ENCODE measurements around the gene ABCC1.
A peak's percentile ranks its signal among the peaks of the same experiment; 100 is the strongest.

Gene ABCC1

GRCh38 chr16:15947983-15948509 lies 1.4 kb upstream of the ABCC1 start:
- no peak for TF ChIP-seq CTCF (IDR thresholded peaks at IDR 0.05; ENCODE audit: low read depth, low read length)
- H3K4me3 ChIP-seq (ENCODE audit: low read depth, low read length), result no peak overlapping the region

- TF ChIP-seq CTCF (IDR thresholded peaks at IDR 0.05; ENCODE audit: low read depth, low read length), result no peak
These were observed 745 bp upstream of the ABCC1 start for GRCh38 chr16:15948532-15949209.

GRCh38 chr16:15950161-15950854 lies 892 bp downstream of the ABCC1 start:
- H3K4me3 ChIP-seq (ENCODE audit: low read depth, low read length), result peak overlapping the region; percentile 96
- no peak for TF ChIP-seq CTCF (IDR thresholded peaks at IDR 0.05; ENCODE audit: low read depth, low read length)

More at GRCh38 chr16:15948532-15949209, 745 bp upstream of the ABCC1 start:
- peak overlapping the region; percentile 62 for H3K4me3 ChIP-seq (ENCODE audit: low read depth, low read length)

GRCh38 chr16:15950869-15951268 lies 1.5 kb downstream of the ABCC1 start:
- H3K4me3 ChIP-seq (ENCODE audit: low read depth, low read length), result peak overlapping the region; percentile 96
- TF ChIP-seq CTCF (IDR thresholded peaks at IDR 0.05; ENCODE audit: low read depth, low read length), result no peak

GRCh38 chr16:15951852-15952251 lies 2.4 kb downstream of the ABCC1 start:
- TF ChIP-seq CTCF (IDR thresholded peaks at IDR 0.05; ENCODE audit: low read depth, low read length), result no peak
- H3K4me3 ChIP-seq (ENCODE audit: low read depth, low read length), result peak overlapping the region; percentile 96

- peak overlapping the region; percentile 96 for H3K4me3 ChIP-seq (ENCODE audit: low read depth, low read length)
- TF ChIP-seq CTCF (IDR thresholded peaks at IDR 0.05; ENCODE audit: low read depth, low read length), result no peak
These were observed 2.9 kb downstream of the ABCC1 start for GRCh38 chr16:15952265-15952711.

GRCh38 chr16:15953477-15953876 lies 4.1 kb downstream of the ABCC1 start:
- H3K4me3 ChIP-seq (ENCODE audit: low read depth, low read length), result no peak overlapping the region
- TF ChIP-seq CTCF (IDR thresholded peaks at IDR 0.05; ENCODE audit: low read depth, low read length), result no peak

All from WI38 (cell line).